Activated T-cell treated with anti-CD3 and anti-CD28 coated beads, Interleukin-2, amount 50 U/mL, for 72 hours (primary cell): ENCODE measurements around the gene DTNB. TPM values are rescaled to one million over a fixed set of nuclear protein-coding genes. Genes with fewer than 3 reads are reported as not detected.

Source experiments
- ATAC-seq, 2 donors: fragments of 150-1000 bp; cut with Tn5 transposase; replicated peaks in 1 of 2; 2 replicates each; pipeline ENCODE4 v1.10.0; 2021; ENCODE audit warnings: moderate library complexity in 2 of 2, mild to moderate bottlenecking in 1 of 2
- DNase-seq, 2 donors: peaks; one replicate each; pipeline ENCODE4 v3.0.0; 2021 to 2022; ENCODE audit warnings: mixed read lengths in 1 of 2
- H3K27ac Mint-ChIP-seq: one replicate; pipeline ENCODE4 v1.8.0; 2022; ENCODE audit warnings: mild to moderate bottlenecking, moderate library complexity, mixed read lengths
- H3K27me3 Mint-ChIP-seq: one replicate; pipeline ENCODE4 v1.8.0; 2022; ENCODE audit warnings: low read depth, mixed read lengths
- H3K36me3 Mint-ChIP-seq, 2 donors: one replicate each; pipeline ENCODE4 v1.8.0; 2022; ENCODE audit warnings: mixed read lengths in 2 of 2, mild to moderate bottlenecking in 1 of 2; ENCODE audit not compliant: insufficient read depth in 2 of 2
- H3K4me1 Mint-ChIP-seq: one replicate; pipeline ENCODE4 v1.8.0; 2022; ENCODE audit warnings: low read depth, mixed read lengths
- H3K4me3 Mint-ChIP-seq, 2 donors: one replicate each; pipeline ENCODE4 v1.8.0; 2022; ENCODE audit warnings: mild to moderate bottlenecking in 2 of 2, mixed read lengths in 2 of 2, moderate library complexity in 2 of 2
- H3K9me3 Mint-ChIP-seq, 2 donors: one replicate each; pipeline ENCODE4 v1.8.0; 2022; ENCODE audit warnings: mixed read lengths in 2 of 2
- total RNA-seq, 2 donors: library from RNA; stranded (reverse); gene quantifications; one replicate each; pipeline ENCODE4 v1.2.3, GENCODE V29; 2022

Gene DTNB
- total RNA-seq, 2 donors from 2014 or later = 29.7 to 31.2 TPM

- no peaks in the 10 kb centered on the region for H3K9me3 Mint-ChIP-seq
- H3K4me1 Mint-ChIP-seq = peaks cover 36% of the 10 kb centered on the region
- ATAC-seq (no peak), DNase-seq (no peak)
- H3K27ac Mint-ChIP-seq = no peak overlapping the region
- H3K36me3 Mint-ChIP-seq = peaks cover 2 to 4% of the 10 kb centered on the region in 2 donors
- H3K27me3 Mint-ChIP-seq = no peaks in the 10 kb centered on the region
- H3K4me3 Mint-ChIP-seq = no peak overlapping the region
Measured at GRCh38 chr2:25400169-25400568, 273.2 kb downstream of the DTNB start.

GRCh38 chr2:25398534-25398933 is 274.8 kb downstream of the DTNB start:
- DNase-seq (no peak), ATAC-seq (no peak)
- no peaks in the 10 kb centered on the region for H3K27me3 Mint-ChIP-seq
- H3K4me1 Mint-ChIP-seq = peaks cover 29% of the 10 kb centered on the region
- H3K36me3 Mint-ChIP-seq = peaks cover 0 to 1% of the 10 kb centered on the region in 2 donors
- no peaks in the 10 kb centered on the region for H3K9me3 Mint-ChIP-seq
- H3K27ac Mint-ChIP-seq = no peak overlapping the region
- H3K4me3 Mint-ChIP-seq = no peak overlapping the region

- Mint-ChIP-seq H3K27me3 (no peaks in the 10 kb centered on the region), H3K36me3 (peaks cover 0 to 1% of the 10 kb centered on the region in 2 donors), H3K4me3 (no peak overlapping the region), H3K4me1 (peaks cover 21% of the 10 kb centered on the region), H3K27ac (no peak overlapping the region), H3K9me3 (no peaks in the 10 kb centered on the region)
- DNase-seq (no peak), ATAC-seq (no peak)
Measured at GRCh38 chr2:25397777-25398176, 275.6 kb downstream of the DTNB start.

- ATAC-seq (no peak), DNase-seq (no peak)
- Mint-ChIP-seq H3K4me1 (peaks cover 25% of the 10 kb centered on the region), H3K9me3 (peaks cover 0 to 3% of the 10 kb centered on the region in 2 donors), H3K36me3 (peaks cover 4 to 10% of the 10 kb centered on the region in 2 donors), H3K4me3 (no peak overlapping the region), H3K27ac (no peak overlapping the region), H3K27me3 (no peaks in the 10 kb centered on the region)
Measured at GRCh38 chr2:25389161-25389560, 284.2 kb downstream of the DTNB start.

- no peak for DNase-seq
- Mint-ChIP-seq H3K4me3 (peak overlapping the region in 1 of 2 donors; percentile 8), H3K36me3 (peaks cover 4 to 10% of the 10 kb centered on the region in 2 donors), H3K27ac (no peak overlapping the region), H3K27me3 (no peaks in the 10 kb centered on the region), H3K4me1 (peaks cover 25% of the 10 kb centered on the region), H3K9me3 (peaks cover 0 to 3% of the 10 kb centered on the region in 2 donors)
- peak in 1 of 2 donors; percentile 34 for ATAC-seq
Measured at GRCh38 chr2:25388491-25388890, 284.9 kb downstream of the DTNB start.

GRCh38 chr2:25387876-25388449 is 285.4 kb downstream of the DTNB start:
- DNase-seq (no peak), ATAC-seq (no peak)
- H3K27me3 Mint-ChIP-seq = no peaks in the 10 kb centered on the region
- H3K36me3 Mint-ChIP-seq = peaks cover 4 to 10% of the 10 kb centered on the region in 2 donors
- peaks cover 0 to 3% of the 10 kb centered on the region in 2 donors for H3K9me3 Mint-ChIP-seq
- peak overlapping the region in 1 of 2 donors; percentile 8 for H3K4me3 Mint-ChIP-seq
- no peak overlapping the region for H3K27ac Mint-ChIP-seq
- peaks cover 25% of the 10 kb centered on the region for H3K4me1 Mint-ChIP-seq

- Mint-ChIP-seq H3K27ac (no peak overlapping the region), H3K4me3 (no peak overlapping the region), H3K4me1 (peaks cover 25% of the 10 kb centered on the region), H3K27me3 (no peaks in the 10 kb centered on the region), H3K9me3 (peaks cover 0 to 3% of the 10 kb centered on the region in 2 donors), H3K36me3 (peaks cover 4 to 10% of the 10 kb centered on the region in 2 donors)
- ATAC-seq (no peak), DNase-seq (no peak)
Measured at GRCh38 chr2:25386971-25387875, 286.2 kb downstream of the DTNB start.

- Mint-ChIP-seq H3K9me3 (no peaks in the 10 kb centered on the region), H3K4me1 (peaks cover 17% of the 10 kb centered on the region), H3K4me3 (no peak overlapping the region), H3K27me3 (no peaks in the 10 kb centered on the region), H3K27ac (no peak overlapping the region), H3K36me3 (peaks cover 2 to 5% of the 10 kb centered on the region in 2 donors)
- ATAC-seq (no peak), DNase-seq (no peak)
Measured at GRCh38 chr2:25385910-25386309, 287.5 kb downstream of the DTNB start.

GRCh38 chr2:25383806-25384205 is 289.6 kb downstream of the DTNB start:
- no peak for ATAC-seq
- Mint-ChIP-seq H3K36me3 (peaks cover 2 to 4% of the 10 kb centered on the region in 2 donors), H3K4me3 (no peak overlapping the region), H3K27ac (no peak overlapping the region), H3K27me3 (no peaks in the 10 kb centered on the region), H3K9me3 (no peaks in the 10 kb centered on the region), H3K4me1 (peaks cover 29% of the 10 kb centered on the region)
- DNase-seq = no peak

- DNase-seq (no peak), ATAC-seq (no peak)
- no peak overlapping the region for H3K4me3 Mint-ChIP-seq
- H3K27me3 Mint-ChIP-seq = no peaks in the 10 kb centered on the region
- H3K27ac Mint-ChIP-seq = no peak overlapping the region
- H3K4me1 Mint-ChIP-seq = peaks cover 36% of the 10 kb centered on the region
- H3K9me3 Mint-ChIP-seq = no peaks in the 10 kb centered on the region
- peaks cover 1 to 3% of the 10 kb centered on the region in 2 donors for H3K36me3 Mint-ChIP-seq
Measured at GRCh38 chr2:25381502-25381901, 291.9 kb downstream of the DTNB start.

GRCh38 chr2:25380586-25381375 is 292.6 kb downstream of the DTNB start:
- ATAC-seq = no peak
- no peaks in the 10 kb centered on the region for H3K9me3 Mint-ChIP-seq
- H3K36me3 Mint-ChIP-seq = peaks cover 0 to 2% of the 10 kb centered on the region in 2 donors
- no peak overlapping the region for H3K27ac Mint-ChIP-seq
- H3K4me3 Mint-ChIP-seq = no peak overlapping the region
- H3K4me1 Mint-ChIP-seq = peaks cover 42% of the 10 kb centered on the region
- no peak for DNase-seq
- H3K27me3 Mint-ChIP-seq = no peaks in the 10 kb centered on the region

GRCh38 chr2:25380023-25380422 is 293.4 kb downstream of the DTNB start:
- Mint-ChIP-seq H3K4me3 (no peak overlapping the region), H3K4me1 (peaks cover 42% of the 10 kb centered on the region), H3K27me3 (no peaks in the 10 kb centered on the region), H3K36me3 (peaks cover 0 to 2% of the 10 kb centered on the region in 2 donors), H3K27ac (no peak overlapping the region), H3K9me3 (no peaks in the 10 kb centered on the region)
- no peak for ATAC-seq
- DNase-seq = no peak

- Mint-ChIP-seq H3K36me3 (peaks cover 0 to 2% of the 10 kb centered on the region in 2 donors), H3K4me1 (peaks cover 42% of the 10 kb centered on the region), H3K27me3 (no peaks in the 10 kb centered on the region), H3K4me3 (no peak overlapping the region), H3K9me3 (no peaks in the 10 kb centered on the region), H3K27ac (no peak overlapping the region)
- no peak for DNase-seq
- no peak for ATAC-seq
Measured at GRCh38 chr2:25379535-25379934, 293.8 kb downstream of the DTNB start.
